Adipose tissue (tissue), 3 donors: Measurements from ENCODE around the gene RPS25. TPM values are rescaled to one million over a fixed set of nuclear protein-coding genes. Genes with fewer than 3 reads are reported as not detected.
"Not testable (repeated sequence)": the region's sequence is repeated elsewhere in the genome, so short reads cannot be mapped to it uniquely, and the experiment has no call there.

Experiments used
- H3K27ac ChIP-seq: one replicate; pipeline ENCODE4 v1.5.1; 2013; ENCODE audit warnings: low read depth, low read length
- WGBS, 3 donors: extraction: QIAGEN DNeasy Blood & Tissue Kit; methylation state at CpG; one replicate each; pipeline ENCODE4 v1.1.7; 2013; 5-methylcytosine and 5-hydroxymethylcytosine counted together
- polyA plus RNA-seq, 3 donors: library from polyadenylated mRNA; stranded (reverse); fragments of 200-250 nt; gene quantifications; one replicate each; pipeline ENCODE4 v1.2.3, GENCODE V29; 2013
- donor health status: healthy with polysubstance abuse.
- donor health status: Bipolar disorder and iron deficiency.
- donor health status: healthy.

Gene RPS25
- polyA plus RNA-seq, 3 donors = 1,274 to 4,411 (median 1,949) TPM

DNA sequence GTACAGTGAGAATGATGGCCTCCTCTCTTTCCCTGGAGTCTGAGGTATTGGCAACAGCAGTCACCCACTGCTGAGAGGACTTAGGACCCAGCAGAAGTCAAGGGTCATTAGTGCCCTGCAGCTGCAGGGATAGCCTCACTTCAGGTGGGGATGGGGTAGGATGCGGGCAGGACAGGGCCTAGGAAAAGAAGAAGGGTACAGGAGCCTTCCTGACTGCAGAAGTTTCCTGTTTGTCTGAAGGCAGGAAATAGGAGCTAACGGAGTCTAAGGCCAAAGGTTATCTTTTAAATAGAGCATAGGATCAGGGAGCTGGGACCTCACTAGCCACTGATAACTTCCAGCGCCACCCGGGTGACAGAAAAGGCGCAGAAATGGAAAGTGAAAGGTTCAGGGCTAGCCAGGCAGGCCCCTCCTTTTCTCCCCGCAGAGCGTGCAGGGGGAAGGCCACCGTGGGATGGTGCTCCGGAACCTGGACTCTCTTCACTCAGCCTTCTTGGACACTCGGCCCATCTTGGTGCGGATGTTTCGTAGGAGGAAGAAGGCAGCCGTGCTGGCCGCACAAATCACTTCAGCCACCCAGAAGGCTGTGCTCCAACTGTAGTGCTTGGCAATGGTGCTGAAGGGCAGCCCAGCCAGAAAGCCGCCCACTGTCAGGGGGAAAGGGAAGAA lies 6.4 kb upstream of the RPS25 start:
- no peak overlapping the region for H3K27ac ChIP-seq
- WGBS, 3 donors = 64 to 79% (median 66%) methylated on average over 15 of the region's 15 CpGs

DNA sequence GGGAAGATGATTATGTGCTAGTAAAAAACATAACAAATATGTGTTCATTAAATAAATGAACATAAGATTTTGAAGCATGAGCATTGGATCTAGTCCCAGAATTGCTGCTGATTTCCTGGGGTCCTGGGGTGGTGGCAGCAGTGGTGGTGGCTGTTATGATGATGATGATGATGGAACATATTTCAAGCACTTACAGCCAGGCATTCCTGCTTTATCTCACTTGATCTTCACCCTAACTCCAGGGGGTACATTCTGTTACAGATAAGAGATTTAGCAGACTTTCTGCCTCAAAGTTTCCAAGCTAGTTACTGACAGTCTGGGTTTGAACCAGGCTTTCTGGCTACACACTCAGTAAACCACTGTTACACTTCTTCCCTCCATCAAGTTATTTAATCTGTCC lies 5.6 kb upstream of the RPS25 start:
- H3K27ac ChIP-seq = no peak overlapping the region

DNA sequence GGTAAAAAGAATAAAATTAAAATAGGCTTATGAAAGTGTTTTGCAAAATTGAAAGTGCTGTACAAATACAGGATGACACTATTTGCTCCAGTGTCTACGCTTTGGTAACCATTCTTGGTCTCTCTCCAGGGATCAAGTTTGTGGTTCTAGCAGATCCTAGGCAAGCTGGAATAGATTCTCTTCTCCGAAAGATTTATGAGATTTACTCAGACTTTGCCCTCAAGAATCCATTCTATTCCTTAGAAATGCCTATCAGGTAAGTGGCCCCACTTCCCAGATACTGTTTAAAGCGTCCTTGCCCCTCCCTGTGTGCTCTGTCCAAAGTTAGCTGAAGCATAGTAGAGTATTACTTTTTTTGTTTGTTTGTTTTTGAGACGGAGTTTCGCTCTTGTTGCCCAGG lies 3.5 kb upstream of the RPS25 start:
- H3K27ac ChIP-seq = no peak overlapping the region
- WGBS, 3 donors = 75 to 90% (median 86%) methylated on average over 5 of the region's 5 CpGs

DNA sequence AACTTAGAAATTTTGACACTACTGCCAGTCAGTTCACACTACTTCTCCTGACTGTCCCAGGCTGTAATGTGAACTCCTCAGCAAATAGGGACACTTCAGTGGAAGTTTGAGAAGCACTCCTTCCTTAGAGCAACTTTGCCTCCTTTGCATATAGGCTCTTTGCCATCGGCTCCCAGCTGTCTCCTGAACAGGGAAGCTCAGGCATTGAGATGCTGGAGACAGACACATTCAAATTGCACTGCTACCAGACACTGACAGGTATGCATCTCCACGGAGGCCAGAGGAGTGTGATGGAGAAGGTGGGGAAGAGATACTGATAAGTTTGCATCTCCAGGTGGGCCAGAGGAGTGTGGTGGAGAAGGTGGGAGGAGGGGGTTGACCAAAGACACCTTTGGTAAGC lies 1.9 kb upstream of the RPS25 start:
- no peak overlapping the region for H3K27ac ChIP-seq
- 30 to 46% (median 43%) methylated on average over 2 of the region's 2 CpGs for WGBS, 3 donors

DNA sequence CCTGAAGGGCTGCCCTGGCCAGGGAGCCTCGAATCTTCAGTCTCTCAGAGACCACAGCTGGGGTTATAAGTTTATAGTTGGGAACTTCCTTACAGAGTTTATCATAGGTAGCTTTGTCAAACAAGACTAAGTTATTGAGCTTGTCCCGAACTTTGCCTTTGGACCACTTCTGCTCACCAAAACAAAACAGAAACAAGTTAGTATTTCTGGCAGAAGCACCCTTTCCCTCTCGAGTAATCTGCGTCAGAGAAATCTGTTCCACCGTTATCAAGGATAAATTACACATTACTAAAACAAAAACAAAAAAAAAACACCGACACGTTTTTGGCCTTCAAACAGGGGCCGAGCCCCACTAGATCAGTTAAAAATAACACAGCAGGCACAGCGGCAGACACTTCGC lies 766 bp downstream of the RPS25 start:
- peak overlapping the region; percentile 44 for H3K27ac ChIP-seq
- 1 to 3% (median 2%) methylated on average over 10 of the region's 10 CpGs for WGBS, 3 donors

DNA sequence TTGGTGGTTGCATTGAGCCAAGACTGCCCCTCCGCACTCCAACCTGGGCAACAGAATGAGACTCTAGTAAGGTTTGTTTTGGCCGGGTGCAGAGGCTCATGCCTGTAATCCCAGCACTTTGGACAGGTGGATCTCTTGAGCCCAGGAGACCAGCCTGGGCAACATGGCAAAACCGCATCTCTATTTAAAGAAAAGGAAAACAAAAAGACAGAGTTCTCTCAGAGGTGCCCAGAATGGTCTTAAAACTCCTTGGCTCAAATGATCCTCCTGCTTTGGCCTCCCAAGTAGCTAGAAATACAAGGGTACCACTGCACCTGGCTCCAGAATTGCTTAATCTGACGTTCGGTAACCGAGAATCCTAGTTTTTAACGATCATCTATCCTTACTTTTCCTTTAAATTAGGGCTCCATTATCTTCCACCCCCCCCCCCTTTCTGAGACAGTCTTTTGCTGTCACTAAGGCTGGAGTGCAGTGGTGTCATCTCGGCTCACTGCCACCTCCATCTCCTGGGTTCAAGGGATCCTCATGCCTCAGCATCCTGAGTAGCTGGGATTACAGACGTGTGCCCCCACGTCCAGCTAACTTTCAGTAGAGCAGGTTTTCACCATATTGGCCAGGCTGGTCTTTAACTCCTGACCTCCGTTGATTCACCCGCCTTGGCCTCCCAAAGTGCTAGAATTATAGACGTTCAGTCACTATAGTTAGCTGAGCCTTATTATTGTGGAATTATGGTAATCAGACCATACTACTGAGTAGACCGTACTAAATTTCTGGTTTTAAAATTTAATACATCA lies 1.7 kb downstream of the RPS25 start:
- 65 to 79% (median 75%) methylated on average over 14 of the region's 14 CpGs for WGBS, 3 donors
- no peak overlapping the region for H3K27ac ChIP-seq

DNA sequence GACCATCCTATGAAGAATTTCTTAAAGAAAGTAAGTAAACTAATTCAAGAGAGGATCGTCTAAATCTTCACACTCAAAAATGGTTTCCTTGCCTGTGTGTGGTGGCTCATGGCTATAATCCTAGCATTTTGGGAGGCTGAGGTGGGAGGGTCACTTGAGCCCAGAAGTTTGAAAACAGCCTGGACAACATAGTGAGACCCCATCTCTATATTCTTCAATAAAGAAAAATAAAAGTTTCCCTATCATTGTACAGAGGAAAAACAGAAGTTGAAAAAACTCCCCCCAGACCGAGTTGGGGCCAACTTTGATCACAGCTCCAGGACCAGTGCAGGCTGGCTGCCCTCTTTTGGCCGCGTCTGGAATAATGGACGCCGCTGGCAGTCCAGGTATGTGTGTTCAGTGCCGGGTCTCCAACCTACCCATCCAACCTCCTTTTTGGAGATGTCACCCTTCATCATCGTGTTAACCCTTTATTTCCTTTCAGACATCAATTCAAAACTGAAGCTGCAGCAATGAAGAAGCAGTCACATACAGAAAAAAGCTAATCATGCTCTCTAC lies 3.0 kb downstream of the RPS25 start:
- WGBS, 3 donors = 43 to 71% (median 69%) methylated on average over 8 of the region's 8 CpGs

DNA sequence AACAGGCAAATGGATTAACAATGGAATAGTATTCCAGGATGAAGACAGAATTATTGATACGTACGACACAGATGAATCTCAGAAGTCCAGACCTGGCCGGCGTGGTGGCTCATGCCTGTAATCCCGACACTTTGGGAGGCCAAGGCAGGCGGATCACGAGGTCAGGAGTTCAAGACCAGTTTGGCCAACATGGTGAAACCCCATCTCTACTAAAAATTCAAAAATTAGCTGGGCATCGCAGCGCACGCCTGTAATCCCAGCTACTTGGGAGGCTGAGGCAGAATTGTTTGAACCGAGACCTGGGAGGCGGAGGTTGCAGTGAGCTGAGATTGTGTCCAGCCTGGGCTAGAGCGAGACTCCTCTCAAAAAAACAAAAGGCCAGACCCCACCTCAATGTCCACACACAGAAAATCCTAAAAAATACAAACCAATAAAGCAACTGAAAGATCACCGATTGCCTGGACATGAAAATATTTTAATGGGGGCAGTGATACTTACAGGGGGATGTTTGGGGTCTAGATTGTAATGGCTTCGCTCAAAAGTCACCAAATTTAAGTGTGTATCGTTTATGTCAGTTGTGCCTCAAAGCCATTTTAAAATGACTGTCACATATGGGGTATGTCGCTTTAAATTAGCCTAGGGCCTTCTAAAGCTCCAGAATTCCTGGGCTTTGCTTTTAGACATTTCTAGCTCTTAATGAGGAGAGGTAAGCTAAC lies 3.8 kb downstream of the RPS25 start:
- H3K27ac ChIP-seq = no peak overlapping the region
- 94 to 96% (median 94%) methylated on average over 17 of the region's 17 CpGs for WGBS, 3 donors

More for the DNA sequence above, 3.0 kb downstream of the RPS25 start:
- no peak overlapping the region for H3K27ac ChIP-seq

DNA sequence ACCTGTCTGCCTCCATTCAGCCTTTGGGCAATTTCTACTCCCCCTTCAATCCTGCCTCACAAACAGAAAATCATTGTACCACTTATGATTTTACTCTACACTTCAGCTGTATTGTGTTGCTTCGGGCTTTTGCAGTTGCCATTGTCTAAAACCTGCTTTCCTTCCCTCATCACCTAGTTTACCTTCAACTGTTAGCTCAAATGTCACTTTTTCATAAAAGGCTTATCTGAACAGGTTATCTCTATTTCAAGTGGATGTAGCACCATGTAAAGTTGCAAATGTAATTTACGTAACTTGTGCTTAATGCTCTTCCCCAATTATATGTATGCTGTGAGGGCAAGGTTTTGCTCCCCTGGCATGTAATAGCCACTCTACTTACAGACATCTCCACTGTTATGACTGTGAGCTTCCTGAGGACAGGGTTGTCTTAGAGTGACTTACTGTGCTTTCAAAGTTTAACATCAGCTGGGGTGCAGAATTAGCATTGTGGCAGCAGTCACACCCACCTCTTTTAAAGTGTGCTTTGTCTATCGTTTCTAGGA lies 5.4 kb downstream of the RPS25 start:
- WGBS, 3 donors = 84 to 89% (median 84%) methylated on average over 3 of the region's 3 CpGs
- no peak overlapping the region for H3K27ac ChIP-seq

DNA sequence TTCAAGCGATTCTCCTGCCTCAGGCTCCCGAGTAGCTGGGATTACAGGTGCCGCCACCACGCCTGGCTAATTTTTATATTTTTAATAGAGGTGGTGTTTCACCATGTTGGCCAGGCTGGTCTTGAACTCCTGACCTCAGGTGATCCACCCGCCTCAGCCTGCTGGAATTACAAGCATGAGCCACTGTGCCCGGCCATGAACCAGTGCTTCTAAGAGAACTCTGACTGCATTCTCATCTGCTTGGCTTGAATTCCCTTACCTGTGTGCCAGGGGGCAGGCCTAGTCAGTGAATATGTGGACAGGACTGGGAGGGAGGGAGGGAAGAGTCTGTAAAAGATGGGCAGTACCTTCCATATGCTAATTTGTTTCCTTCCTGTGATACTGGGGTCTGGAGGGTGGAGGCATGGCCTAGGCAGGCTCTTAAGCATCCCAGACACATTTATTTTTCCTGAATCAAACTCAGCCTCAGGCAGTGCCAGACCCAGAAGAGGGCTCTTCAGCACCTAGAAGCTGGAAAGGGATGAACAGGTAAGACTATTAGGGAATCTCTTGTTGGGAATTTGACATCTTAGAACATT lies 6.6 kb downstream of the RPS25 start:
- 80 to 94% (median 88%) methylated on average over 6 of the region's 6 CpGs for WGBS, 3 donors
- H3K27ac ChIP-seq = no peak overlapping the region

DNA sequence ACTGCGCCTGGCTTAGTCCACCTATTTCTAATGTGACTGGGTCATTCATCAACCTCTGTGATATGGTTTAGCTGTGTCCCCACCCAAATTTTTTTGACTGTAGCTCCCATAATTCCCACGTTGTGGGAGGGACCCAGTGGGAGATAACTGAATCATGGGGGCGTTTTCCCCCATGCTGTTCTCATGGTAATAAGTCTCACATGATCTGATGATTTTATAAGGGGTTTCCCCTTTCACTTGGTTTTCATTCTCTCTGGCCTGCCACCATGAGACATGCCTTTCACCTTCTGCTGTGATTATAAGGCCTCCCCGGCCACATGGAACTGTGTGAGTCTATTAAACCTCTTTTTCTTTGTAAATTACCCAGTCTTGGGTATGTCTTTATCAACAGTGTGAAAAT lies 11.5 kb downstream of the RPS25 start:
- 84 to 91% (median 89%) methylated on average over 4 of the region's 4 CpGs for WGBS, 3 donors
- no peak overlapping the region for H3K27ac ChIP-seq

DNA sequence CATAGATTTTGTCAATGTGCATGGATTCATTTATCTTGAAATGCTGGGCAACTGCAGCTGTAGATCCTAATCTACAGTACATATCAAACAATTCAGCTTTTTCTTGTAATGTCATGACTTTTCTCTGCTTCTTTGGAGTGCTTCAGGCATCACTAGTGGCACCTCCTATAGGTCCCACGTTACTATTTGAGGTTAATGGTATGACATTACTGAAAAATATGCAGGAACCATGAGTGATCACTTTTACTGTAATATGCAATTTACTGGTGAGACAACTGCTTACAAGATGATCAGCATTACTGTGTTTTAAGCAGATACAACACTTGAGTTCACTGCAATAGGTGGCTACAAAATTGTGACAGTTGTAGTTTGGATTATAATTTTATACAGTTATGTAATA lies 17.2 kb downstream of the RPS25 start:
- 64 to 79% (median 77%) methylated on average over 1 of the region's 1 CpG for WGBS, 3 donors
- H3K27ac ChIP-seq = no peak overlapping the region

DNA sequence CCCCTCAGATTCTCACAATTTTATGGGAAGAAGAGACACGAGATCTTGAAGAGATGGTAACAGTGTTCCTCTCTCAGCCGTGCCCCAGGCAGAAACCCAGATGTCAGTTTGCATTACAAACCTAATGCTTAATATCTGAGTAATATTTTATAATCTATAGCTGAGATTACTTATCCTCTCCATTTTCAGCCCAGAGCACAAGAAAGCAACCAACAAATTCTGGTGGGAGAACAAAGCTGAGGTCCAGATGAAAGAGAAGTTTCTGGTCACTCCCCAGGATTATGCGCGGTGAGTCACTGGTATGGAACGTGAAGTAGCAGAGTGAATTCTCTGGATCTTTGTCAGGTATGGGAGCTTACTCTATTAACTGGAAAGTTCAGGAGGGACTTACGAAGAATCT lies 19.3 kb downstream of the RPS25 start:
- WGBS, 3 donors = 55 to 64% (median 56%) methylated on average over 6 of the region's 6 CpGs
- no peak overlapping the region for H3K27ac ChIP-seq

DNA sequence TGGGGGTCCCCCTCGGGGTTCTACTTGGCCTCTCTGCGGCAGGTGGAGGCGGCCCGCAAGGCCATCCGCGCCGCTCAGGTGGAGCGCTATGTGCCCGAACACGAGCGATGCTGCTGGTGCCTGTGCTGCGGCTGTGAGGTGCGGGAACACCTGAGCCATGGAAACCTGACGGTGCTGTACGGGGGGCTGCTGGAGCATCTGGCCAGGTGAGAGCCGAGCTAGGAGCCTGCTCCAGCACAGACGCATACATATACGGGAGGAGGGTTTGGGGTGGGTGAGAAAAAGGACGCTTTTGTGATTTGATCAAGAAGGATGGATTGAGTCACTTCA lies 19.8 kb downstream of the RPS25 start:
- 1 to 6% (median 3%) methylated on average over 19 of the region's 19 CpGs for WGBS, 3 donors

DNA sequence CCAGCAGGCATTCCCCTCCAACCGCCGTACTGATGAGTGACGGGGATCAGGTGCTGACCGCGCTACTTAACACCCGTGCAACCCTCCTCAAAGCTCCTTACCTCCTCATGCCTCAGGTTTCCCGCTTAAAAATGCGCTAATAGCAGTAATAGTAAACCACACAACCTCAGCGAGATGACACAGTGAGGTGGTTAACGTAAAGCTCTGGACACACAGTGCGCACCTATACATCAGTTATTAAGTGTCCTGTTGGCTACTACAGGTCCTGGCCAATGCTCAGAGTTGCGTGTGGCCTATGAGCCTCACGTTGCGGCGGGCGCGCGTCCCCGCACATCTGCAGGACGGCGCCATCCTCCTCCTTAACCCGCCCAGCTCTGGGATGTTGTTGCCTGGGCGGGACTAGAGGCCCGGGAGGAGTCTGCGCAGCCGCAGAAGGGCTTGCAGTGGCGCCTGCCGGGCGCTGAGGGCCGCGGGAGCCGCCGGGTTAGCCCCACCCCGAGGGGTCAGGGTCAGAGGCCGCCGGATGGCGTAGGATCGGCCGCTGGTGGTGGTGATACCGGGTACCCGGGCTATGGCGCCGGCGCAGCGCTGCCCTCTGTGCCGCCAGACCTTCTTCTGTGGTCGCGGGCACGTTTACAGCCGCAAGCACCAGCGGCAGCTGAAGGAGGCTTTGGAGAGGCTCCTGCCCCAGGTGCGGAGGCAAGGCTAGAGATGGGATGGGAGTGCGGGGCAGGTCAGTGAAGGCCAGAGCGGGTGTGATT lies 20.3 kb downstream of the RPS25 start, which contains the start of gene CENATAC:
Gene CENATAC, plus strand, starts transcription at position 512 of the 761 bp plus-strand sequence. Its CDS starts 60 bp downstream, at position 572.
- WGBS, 3 donors = 0% methylated on average over 46 to 54 of the region's 54 CpGs
- no peak within 1 kb of the TSS for H3K27ac ChIP-seq

More for the DNA sequence above, 19.8 kb downstream of the RPS25 start:
- no peak overlapping the region for H3K27ac ChIP-seq

DNA sequence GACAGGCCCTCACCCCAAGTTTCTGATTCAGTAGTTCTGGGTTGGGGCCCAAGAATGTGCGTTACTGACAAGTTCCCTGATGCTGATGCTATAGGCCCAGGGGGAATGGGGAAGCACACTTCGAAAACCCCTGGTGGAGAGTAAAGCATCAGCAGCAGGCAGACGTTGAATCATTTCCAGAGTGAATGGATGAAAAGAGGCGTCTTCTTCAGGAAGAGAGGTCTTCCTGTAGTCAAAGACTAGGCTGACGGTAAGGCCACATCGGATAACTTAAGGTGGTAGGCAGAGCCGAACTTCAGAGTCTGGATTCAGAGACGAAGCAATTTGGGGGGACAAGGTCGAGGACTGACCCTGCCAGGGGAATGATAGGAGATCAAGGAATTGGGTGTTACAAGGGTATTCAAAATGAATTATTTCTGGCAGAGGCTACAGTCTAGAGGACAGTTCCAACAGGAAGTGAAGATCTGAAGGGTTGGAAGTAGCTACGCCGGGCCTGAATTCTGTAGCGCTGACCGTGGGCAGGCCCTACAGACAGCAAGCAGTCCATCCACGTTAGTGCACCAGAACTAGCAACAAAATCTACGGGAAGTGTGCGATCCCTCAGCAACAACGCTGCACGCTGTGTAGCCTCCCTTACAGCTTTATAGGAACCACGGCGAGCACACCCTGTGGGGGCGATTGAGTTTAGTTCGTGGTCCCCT lies 21.1 kb downstream of the RPS25 start:
- H3K27ac ChIP-seq = no peak overlapping the region
- WGBS, 3 donors = 9 to 29% (median 11%) methylated on average over 22 of the region's 22 CpGs

DNA sequence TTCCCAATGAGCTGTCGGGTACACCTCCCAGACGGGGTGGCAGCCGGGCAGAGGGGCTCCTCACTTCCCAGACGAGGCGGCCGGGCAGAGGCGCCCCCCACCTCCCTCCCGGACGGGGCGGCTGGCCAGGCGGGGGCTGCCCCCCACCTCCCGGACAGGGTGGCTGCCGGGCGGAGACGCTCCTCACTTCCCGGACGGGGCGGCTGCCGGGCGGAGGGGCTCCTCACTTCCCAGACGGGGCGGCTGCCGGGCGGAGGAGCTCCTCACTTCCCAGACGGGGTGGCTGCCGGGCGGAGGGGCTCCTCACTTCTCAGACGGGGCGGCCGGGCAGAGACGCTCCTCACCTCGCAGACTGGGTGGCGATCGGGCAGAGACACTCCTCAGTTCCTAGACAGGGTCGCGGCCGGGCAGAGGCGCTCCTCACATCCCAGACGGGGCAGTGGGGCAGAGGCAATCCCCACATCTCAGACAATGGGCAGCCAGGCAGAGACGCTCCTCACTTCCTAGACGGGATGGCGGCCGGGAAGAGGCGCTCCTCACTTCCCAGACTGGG lies 26.6 kb downstream of the RPS25 start:
- H3K27ac ChIP-seq = not testable (repeated sequence)
- WGBS, 3 donors = 95 to 96% (median 95%) methylated on average over 31 to 44 of the region's 44 CpGs
